Hepatocyte (in vitro differentiated cells): ENCODE measurements around the gene GFY. TPM values are rescaled to one million over a fixed set of nuclear protein-coding genes. Genes with fewer than 3 reads are reported as not detected.

ENCODE experiments used
- DNase-seq: peaks from one replicate; pipeline ENCODE4 v3.0.0-alpha.2; 2016; ENCODE audit warnings: low spot score
- H2AFZ ChIP-seq: fragments of 200-600 bp; sonication (generic); 2 replicates; pipeline ENCODE4 v1.6.0; 2016; ENCODE audit warnings: antibody characterized with exemption, mild to moderate bottlenecking
- H3K27ac ChIP-seq: fragments of 200-600 bp; sonication (generic); 2 replicates; pipeline ENCODE4 v1.5.1; 2016; ENCODE audit warnings: mild to moderate bottlenecking
- H3K27me3 ChIP-seq: fragments of 200-600 bp; sonication (generic); 2 replicates; pipeline ENCODE4 v1.6.1; 2016
- H3K36me3 ChIP-seq: fragments of 200-600 bp; sonication (generic); replicated peaks from 2 replicates; pipeline ENCODE4 v1.5.1; 2016; ENCODE audit warnings: low read depth; ENCODE audit not compliant: insufficient read depth
- H3K4me1 ChIP-seq: fragments of 200-600 bp; sonication (generic); 2 replicates; pipeline ENCODE4 v1.5.1; 2016; ENCODE audit warnings: mild to moderate bottlenecking, moderate library complexity; ENCODE audit not compliant: insufficient read depth
- H3K4me2 ChIP-seq: fragments of 200-600 bp; sonication (generic); 2 replicates; pipeline ENCODE4 v1.6.0; 2016
- H3K4me3 ChIP-seq: fragments of 200-600 bp; sonication (generic); 2 replicates; pipeline ENCODE4 v1.5.1; 2016; ENCODE audit warnings: mild to moderate bottlenecking
- H3K79me2 ChIP-seq: fragments of 200-600 bp; sonication (generic); 2 replicates; pipeline ENCODE4 v1.6.0; 2017; ENCODE audit warnings: mild to moderate bottlenecking
- H3K9me2 ChIP-seq: fragments of 200-600 bp; sonication (generic); replicated peaks from 2 replicates; pipeline ENCODE4 v1.6.0; 2017; ENCODE audit warnings: mild to moderate bottlenecking; ENCODE audit not compliant: insufficient read depth
- H3K9me3 ChIP-seq: fragments of 200-600 bp; sonication (generic); 2 replicates; pipeline ENCODE4 v1.5.1; 2016; ENCODE audit warnings: low read depth, mild to moderate bottlenecking
- H4K20me1 ChIP-seq: fragments of 200-600 bp; sonication (generic); 2 replicates; pipeline ENCODE4 v1.6.0; 2016; ENCODE audit warnings: mild to moderate bottlenecking; ENCODE audit not compliant: insufficient read depth, poor library complexity, severe bottlenecking
- EZH2 ChIP-seq: fragments of 200-600 bp; sonication (generic); IDR thresholded peaks from 2 replicates; pipeline ENCODE4 v1.6.1; 2016; ENCODE audit warnings: antibody characterized with exemption, mild to moderate bottlenecking, borderline replicate concordance
- EZH2phosphoT487 ChIP-seq: fragments of 200-600 bp; sonication (generic); IDR thresholded peaks from one replicate; pipeline ENCODE4 v1.6.1; 2018; ENCODE audit warnings: antibody characterized with exemption, mild to moderate bottlenecking, low read depth, moderate library complexity; ENCODE audit not compliant: unreplicated experiment, severe bottlenecking
- WGBS: methylation state at CpG from one replicate; pipeline ENCODE4 v1.1.6; 2016; ENCODE audit warnings: low lambda C conversion rate; ENCODE audit errors: missing lambda C conversion rate; 5-methylcytosine and 5-hydroxymethylcytosine counted together
- polyA plus RNA-seq: library from polyadenylated mRNA; unstranded; fragments of >200 nt; fragmentation: Nextera tagmentation; extraction: Ambion mirVana; gene quantifications from 2 replicates; pipeline ENCODE4 v1.2.1, GENCODE V29; 2016
- total RNA-seq: library from RNA; depleted of rRNA; stranded (reverse); fragments of >200 nt; gene quantifications from 2 replicates; pipeline ENCODE4 v1.2.3, GENCODE V29; 2014
- TF ChIP-seq, protein P1 (sequence below): fragments of 200-600 bp; sonication (generic); IDR thresholded peaks from 2 replicates; pipeline ENCODE4 v1.5.1; 2016; ENCODE audit warnings: antibody characterized with exemption, mild to moderate bottlenecking; ENCODE audit not compliant: poor library complexity

Gene GFY, protein sequence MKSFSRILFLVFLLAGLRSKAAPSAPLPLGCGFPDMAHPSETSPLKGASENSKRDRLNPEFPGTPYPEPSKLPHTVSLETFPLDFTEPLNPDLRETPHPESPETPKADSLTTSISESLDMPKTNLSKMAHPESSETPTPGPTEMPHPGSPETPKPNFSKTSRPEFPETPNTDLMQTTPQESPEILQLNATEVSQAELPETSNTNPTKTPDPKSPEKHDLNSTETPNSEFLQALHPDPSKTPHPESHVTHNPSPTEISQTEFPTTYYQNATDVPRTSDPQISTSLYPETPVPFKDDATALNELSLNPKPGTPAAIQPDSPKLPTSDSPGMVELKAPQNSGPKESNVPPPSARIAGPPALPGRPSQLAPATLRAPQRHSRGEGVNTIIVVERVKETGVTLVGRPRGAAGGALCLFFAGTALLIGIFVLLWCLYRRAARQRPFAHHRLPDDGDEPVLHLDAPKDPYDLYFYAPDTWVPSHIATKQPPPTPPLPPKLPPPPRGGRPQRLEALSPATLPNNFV
- total RNA-seq (not detected in 2 replicates), polyA plus RNA-seq (not detected in 2 replicates)

DNA sequence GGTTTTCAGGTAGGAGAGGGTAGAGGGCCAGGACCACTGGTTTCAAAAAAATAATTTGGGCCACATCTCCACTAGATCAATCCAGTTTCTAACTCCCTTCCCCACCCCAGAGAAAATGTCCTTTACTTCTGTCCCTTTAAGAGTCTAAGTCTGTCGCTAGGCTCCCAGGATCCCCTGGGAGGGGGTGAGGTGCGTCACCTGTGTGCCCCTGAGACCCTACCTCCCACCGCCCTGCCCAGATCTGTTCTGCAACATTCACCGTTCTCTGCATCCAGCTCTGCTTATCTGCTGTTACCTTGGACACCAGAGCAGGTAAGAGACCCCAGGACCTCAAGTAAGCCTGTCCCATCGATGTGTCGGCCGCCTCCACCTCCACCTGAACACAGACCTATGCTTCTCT lies at the start of gene GFY:
Gene GFY, plus strand, starts transcription at position 211 of the 400 bp plus-strand sequence. CDS start 1,043 bp downstream, outside the sequence.
- Histone ChIP-seq H3K27me3 (peaks cover 98% of the 10 kb centered on the region), H3K4me1 (peaks cover 10% of the 10 kb centered on the region), H3K27ac (no peak within 1 kb of the TSS), H3K9me3 (no peaks in the 10 kb centered on the region), H3K4me3 (no peak within 1 kb of the TSS), H2AFZ (no peak within 1 kb of the TSS), H3K36me3 (no peaks in the 10 kb centered on the region), H3K79me2 (no peaks in the 10 kb centered on the region), H3K9me2 (no peaks in the 10 kb centered on the region), H4K20me1 (no peaks in the 10 kb centered on the region), H3K4me2 (no peak within 1 kb of the TSS)
- DNase-seq: no peak
- TF ChIP-seq, protein P1, sequence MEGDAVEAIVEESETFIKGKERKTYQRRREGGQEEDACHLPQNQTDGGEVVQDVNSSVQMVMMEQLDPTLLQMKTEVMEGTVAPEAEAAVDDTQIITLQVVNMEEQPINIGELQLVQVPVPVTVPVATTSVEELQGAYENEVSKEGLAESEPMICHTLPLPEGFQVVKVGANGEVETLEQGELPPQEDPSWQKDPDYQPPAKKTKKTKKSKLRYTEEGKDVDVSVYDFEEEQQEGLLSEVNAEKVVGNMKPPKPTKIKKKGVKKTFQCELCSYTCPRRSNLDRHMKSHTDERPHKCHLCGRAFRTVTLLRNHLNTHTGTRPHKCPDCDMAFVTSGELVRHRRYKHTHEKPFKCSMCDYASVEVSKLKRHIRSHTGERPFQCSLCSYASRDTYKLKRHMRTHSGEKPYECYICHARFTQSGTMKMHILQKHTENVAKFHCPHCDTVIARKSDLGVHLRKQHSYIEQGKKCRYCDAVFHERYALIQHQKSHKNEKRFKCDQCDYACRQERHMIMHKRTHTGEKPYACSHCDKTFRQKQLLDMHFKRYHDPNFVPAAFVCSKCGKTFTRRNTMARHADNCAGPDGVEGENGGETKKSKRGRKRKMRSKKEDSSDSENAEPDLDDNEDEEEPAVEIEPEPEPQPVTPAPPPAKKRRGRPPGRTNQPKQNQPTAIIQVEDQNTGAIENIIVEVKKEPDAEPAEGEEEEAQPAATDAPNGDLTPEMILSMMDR: no peak
- TF ChIP-seq EZH2: no peak
- TF ChIP-seq EZH2phosphoT487: no peak
- WGBS: 50% methylated on average over 7 of the region's 7 CpGs

DNA sequence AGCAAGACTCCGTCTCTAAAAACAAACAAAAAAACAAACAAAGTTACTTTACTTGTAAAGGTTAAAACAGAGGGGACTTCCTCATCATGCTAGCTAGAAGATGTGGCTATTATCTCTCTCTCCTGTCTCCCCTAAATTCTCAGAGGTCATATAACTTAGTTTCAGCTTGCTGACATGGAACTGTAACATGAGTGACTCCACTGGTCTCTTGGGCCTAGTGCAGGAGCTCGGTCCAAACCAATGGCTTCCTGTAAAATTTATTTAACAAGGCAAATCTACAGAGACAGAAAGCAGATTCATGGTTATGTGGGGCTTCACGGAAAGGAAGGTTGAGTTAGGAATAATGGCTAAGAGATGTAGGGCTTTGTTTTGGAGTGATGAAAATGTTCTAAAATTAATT lies 46.7 kb upstream of the GFY start:
- no peaks in the 10 kb centered on the region for H3K4me1 ChIP-seq
- no peaks in the 10 kb centered on the region for H3K9me3 ChIP-seq
- H3K4me2 ChIP-seq: no peak overlapping the region
- no peaks in the 10 kb centered on the region for H3K79me2 ChIP-seq
- TF ChIP-seq EZH2phosphoT487: no peak
- TF ChIP-seq EZH2: no peak
- H3K9me2 ChIP-seq: no peaks in the 10 kb centered on the region
- no peak for DNase-seq
- H2AFZ ChIP-seq: no peak overlapping the region
- H3K27me3 ChIP-seq: no peaks in the 10 kb centered on the region
- no peak overlapping the region for H3K4me3 ChIP-seq
- H3K27ac ChIP-seq: no peak overlapping the region
- no peaks in the 10 kb centered on the region for H4K20me1 ChIP-seq
- 87% methylated on average over 3 of the region's 3 CpGs for WGBS
- no peaks in the 10 kb centered on the region for H3K36me3 ChIP-seq

DNA sequence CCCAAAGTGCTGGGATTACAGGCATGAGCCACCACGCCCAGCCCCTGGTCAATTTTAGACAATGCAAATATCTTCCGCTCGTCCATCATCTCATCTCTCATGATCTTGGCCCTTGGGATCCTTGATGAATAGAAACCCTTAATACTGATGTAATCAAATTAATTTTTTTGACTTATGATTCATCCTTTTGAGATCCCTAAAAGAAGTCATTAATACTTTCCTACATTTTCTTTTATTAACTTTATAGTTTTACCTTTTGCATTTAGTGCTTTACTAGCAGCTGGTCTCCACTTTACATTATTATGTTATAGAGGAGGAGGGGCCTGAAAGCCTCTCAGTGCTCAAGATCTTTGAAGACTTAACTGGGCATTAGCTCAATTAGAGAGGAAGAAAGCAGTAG lies 44.8 kb upstream of the GFY start:
- 89% methylated on average over 3 of the region's 3 CpGs for WGBS
- no peak overlapping the region for H3K27ac ChIP-seq
- H2AFZ ChIP-seq: no peak overlapping the region
- no peak overlapping the region for H3K4me3 ChIP-seq
- no peaks in the 10 kb centered on the region for H3K36me3 ChIP-seq
- TF ChIP-seq EZH2 (no peak), EZH2phosphoT487 (no peak)
- TF ChIP-seq, protein P1: no peak
- H3K79me2 ChIP-seq: no peaks in the 10 kb centered on the region
- H3K4me2 ChIP-seq: no peak overlapping the region
- H3K4me1 ChIP-seq: no peaks in the 10 kb centered on the region
- no peak for DNase-seq
- no peaks in the 10 kb centered on the region for H4K20me1 ChIP-seq
- H3K9me3 ChIP-seq: no peaks in the 10 kb centered on the region
- no peaks in the 10 kb centered on the region for H3K9me2 ChIP-seq
- H3K27me3 ChIP-seq: no peaks in the 10 kb centered on the region

DNA sequence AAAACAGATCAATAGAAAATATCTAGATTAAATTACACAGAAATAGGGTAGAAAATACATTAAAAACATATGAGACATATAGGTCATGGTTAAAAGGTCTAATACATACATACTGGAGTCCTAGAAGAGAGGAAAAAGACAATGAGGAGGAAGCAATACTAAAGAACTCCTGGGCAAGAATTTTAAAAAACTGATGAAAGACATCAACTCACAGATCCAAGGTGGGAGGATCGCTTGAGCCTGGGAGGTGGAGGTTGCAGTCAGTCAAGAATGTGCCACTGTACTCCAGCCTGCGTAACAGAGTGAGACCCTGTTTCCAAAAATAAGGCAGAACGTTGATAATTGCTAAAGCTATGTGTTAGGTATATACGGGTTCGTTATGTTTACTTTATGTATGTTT lies 42.5 kb upstream of the GFY start:
- DNase-seq: no peak
- no peaks in the 10 kb centered on the region for H3K4me1 ChIP-seq
- H2AFZ ChIP-seq: no peak overlapping the region
- no peak overlapping the region for H3K4me2 ChIP-seq
- no peak overlapping the region for H3K27ac ChIP-seq
- WGBS: 95% methylated on average over 5 of the region's 5 CpGs
- H3K9me3 ChIP-seq: no peaks in the 10 kb centered on the region
- no peaks in the 10 kb centered on the region for H3K9me2 ChIP-seq
- H3K36me3 ChIP-seq: no peaks in the 10 kb centered on the region
- H3K4me3 ChIP-seq: no peak overlapping the region
- TF ChIP-seq EZH2phosphoT487: no peak
- TF ChIP-seq, protein P1: no peak
- no peak for TF ChIP-seq EZH2
- H3K79me2 ChIP-seq: no peaks in the 10 kb centered on the region
- H4K20me1 ChIP-seq: no peaks in the 10 kb centered on the region
- no peaks in the 10 kb centered on the region for H3K27me3 ChIP-seq
